PFSK-1 (cell line): ENCODE measurements around the gene MSANTD2.

Experiments used
- FOXP2 ChIP-seq: optimal IDR thresholded peaks from 2 replicates; pipeline ENCODE3; 2011; ENCODE audit warnings: borderline replicate concordance, control low read depth, inconsistent platforms; ENCODE audit not compliant: insufficient read depth; ENCODE audit errors: extremely low read length, extremely low read depth
- POLR2AphosphoS5 ChIP-seq: IDR thresholded peaks from 2 replicates; pipeline ENCODE4 v1.6.1; 2012; ENCODE audit warnings: low read depth, mild to moderate bottlenecking, control low read depth, low read length, moderate library complexity
- SIN3A ChIP-seq: IDR thresholded peaks from 2 replicates; pipeline ENCODE4 v1.6.1; 2012; ENCODE audit warnings: mild to moderate bottlenecking, low read length, moderate library complexity, borderline replicate concordance; ENCODE audit not compliant: insufficient read depth
- TAF1 ChIP-seq: IDR thresholded peaks from 2 replicates; pipeline ENCODE4 v1.6.1; 2012; ENCODE audit warnings: low read length, control low read depth, borderline replicate concordance; ENCODE audit not compliant: insufficient read depth
- TF ChIP-seq, protein P1 (sequence below), 2 experiments: IDR thresholded peaks; 2 replicates each; pipeline versions ENCODE4 v1.6.1 to v1.8.0; 2011 to 2012; ENCODE audit warnings: low read depth in 2 of 2, low read length in 2 of 2, control low read depth in 1 of 2, inconsistent platforms in 1 of 2, mild to moderate bottlenecking in 1 of 2, moderate library complexity in 1 of 2; ENCODE audit not compliant: insufficient read depth in 1 of 2

DNA sequence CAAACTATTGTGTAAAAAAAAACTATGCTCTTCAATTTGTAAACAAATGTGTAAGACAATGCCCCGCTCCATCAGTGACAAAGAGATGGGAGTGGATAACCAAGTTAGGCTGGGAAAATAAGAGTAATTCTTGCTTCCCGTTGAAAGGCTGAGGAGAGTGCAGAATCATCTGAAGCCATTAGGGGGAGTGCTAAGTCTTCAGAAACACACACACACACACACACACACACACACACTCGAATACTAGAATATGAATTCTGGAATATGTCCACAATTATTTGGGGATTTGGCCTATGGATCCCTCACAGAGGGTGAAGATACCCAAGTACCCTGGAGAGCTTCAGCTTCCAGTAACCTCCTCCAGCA lies 37.3 kb upstream of the MSANTD2 start:
- TF ChIP-seq SIN3A (no peak), FOXP2 (no peak), POLR2AphosphoS5 (no peak), TAF1 (no peak)
- TF ChIP-seq, protein P1, sequence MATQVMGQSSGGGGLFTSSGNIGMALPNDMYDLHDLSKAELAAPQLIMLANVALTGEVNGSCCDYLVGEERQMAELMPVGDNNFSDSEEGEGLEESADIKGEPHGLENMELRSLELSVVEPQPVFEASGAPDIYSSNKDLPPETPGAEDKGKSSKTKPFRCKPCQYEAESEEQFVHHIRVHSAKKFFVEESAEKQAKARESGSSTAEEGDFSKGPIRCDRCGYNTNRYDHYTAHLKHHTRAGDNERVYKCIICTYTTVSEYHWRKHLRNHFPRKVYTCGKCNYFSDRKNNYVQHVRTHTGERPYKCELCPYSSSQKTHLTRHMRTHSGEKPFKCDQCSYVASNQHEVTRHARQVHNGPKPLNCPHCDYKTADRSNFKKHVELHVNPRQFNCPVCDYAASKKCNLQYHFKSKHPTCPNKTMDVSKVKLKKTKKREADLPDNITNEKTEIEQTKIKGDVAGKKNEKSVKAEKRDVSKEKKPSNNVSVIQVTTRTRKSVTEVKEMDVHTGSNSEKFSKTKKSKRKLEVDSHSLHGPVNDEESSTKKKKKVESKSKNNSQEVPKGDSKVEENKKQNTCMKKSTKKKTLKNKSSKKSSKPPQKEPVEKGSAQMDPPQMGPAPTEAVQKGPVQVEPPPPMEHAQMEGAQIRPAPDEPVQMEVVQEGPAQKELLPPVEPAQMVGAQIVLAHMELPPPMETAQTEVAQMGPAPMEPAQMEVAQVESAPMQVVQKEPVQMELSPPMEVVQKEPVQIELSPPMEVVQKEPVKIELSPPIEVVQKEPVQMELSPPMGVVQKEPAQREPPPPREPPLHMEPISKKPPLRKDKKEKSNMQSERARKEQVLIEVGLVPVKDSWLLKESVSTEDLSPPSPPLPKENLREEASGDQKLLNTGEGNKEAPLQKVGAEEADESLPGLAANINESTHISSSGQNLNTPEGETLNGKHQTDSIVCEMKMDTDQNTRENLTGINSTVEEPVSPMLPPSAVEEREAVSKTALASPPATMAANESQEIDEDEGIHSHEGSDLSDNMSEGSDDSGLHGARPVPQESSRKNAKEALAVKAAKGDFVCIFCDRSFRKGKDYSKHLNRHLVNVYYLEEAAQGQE (IDR thresholded peaks at IDR 0.05; ENCODE audit: insufficient read depth in 1 of 2, low read depth in 2 of 2, low read length in 2 of 2), result no peak
